HG02798 (cell line): ENCODE data around the gene DBN1.
A peak's percentile ranks its signal among the peaks of the same experiment; 100 is the strongest.
"Not testable (repeated sequence)": the region's sequence is repeated elsewhere in the genome, so short reads cannot be mapped to it uniquely, and the experiment has no call there.

Source experiments
- ATAC-seq: cut with Tn5 transposase; IDR thresholded peaks from one replicate; pipeline ENCODE4 v1.9.1; 2021; ENCODE audit warnings: mild to moderate bottlenecking; ENCODE audit not compliant: unreplicated experiment, poor library complexity

The DBN1 gene

DNA sequence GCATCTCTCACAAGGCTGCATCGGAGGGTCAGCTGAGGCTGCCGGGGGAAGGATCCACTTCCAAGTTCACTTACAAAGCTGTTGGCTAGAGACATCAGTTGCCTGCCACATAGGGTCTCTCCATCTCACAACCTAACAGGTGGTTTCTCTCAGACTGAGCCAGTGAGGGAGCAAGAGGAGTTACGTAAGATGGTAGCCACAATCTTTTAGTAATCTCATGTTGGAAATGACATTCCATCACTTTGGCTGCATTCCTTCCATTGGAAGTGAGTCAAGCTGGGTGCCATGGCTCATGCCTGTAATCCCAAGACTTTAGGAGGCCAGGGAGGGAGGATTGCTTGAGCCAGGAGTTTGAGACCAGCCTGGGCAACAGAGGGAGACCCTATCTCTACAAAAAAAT lies 54.4 kb downstream of the DBN1 start:
- ATAC-seq: no peak

GRCh38 chr5:177417081-177417480 lies 56.4 kb downstream of the DBN1 start:
- ATAC-seq: not testable (repeated sequence)

- ATAC-seq: no peak
Observed at GRCh38 chr5:177414481-177414880, 59.0 kb downstream of the DBN1 start.

GRCh38 chr5:177412603-177413233 lies 60.7 kb downstream of the DBN1 start:
- ATAC-seq: peak; percentile 77

GRCh38 chr5:177410575-177410974 lies 62.9 kb downstream of the DBN1 start:
- ATAC-seq: no peak

GRCh38 chr5:177409043-177409801 lies 64.2 kb downstream of the DBN1 start, which contains the start of gene F12:
F12 (minus strand) TSS chr5:177409564; CDS start chr5:177409527, 37 bp downstream.
- no peak for ATAC-seq
